ENCODE measurements around the gene MRC2. TPM values are rescaled to one million over a fixed set of nuclear protein-coding genes. Genes with fewer than 3 reads are reported as not detected.

Gene MRC2
- total and polyA plus RNA-seq, 2 experiments from 2014 or later, result 104 to 121 TPM

DNA sequence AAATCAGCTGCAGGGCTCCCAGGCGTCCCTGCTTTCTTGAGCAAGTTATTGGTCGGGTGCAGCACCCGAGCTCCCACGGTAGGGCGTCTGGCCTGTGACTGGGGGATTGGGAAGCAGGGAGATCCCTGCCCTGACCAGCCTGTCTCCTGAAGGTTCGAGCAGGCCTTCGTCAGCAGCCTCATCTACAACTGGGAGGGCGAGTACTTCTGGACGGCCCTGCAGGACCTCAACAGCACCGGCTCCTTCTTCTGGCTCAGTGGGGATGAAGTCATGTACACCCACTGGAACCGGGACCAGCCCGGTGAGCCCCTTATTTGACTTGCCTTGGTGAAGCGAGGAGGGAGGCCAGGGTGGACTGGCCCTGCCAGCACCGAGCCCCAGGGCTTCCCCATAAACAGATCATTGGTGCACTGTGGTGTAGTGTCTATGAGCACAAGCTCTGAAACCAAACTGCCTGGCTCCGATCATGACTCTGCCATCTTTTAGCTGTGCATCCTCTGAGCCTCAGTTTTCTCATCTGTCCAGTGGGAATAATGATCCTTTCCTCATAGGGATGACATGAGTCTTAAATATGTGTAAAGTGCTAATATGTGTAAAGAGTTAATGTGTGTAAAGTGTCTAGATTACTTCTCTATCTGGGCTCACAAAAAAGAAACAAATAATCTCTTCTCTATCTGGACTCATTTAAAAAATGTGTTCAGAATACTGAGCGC is 48.9 kb downstream of the MRC2 start:
- H4K20me1 ChIP-seq (ENCODE audit: insufficient read depth, poor library complexity, severe bottlenecking), result no peaks in the 10 kb centered on the region
- no peaks in the 10 kb centered on the region for H3K9me3 ChIP-seq (ENCODE audit: low read depth)
- TF ChIP-seq, protein P1, sequence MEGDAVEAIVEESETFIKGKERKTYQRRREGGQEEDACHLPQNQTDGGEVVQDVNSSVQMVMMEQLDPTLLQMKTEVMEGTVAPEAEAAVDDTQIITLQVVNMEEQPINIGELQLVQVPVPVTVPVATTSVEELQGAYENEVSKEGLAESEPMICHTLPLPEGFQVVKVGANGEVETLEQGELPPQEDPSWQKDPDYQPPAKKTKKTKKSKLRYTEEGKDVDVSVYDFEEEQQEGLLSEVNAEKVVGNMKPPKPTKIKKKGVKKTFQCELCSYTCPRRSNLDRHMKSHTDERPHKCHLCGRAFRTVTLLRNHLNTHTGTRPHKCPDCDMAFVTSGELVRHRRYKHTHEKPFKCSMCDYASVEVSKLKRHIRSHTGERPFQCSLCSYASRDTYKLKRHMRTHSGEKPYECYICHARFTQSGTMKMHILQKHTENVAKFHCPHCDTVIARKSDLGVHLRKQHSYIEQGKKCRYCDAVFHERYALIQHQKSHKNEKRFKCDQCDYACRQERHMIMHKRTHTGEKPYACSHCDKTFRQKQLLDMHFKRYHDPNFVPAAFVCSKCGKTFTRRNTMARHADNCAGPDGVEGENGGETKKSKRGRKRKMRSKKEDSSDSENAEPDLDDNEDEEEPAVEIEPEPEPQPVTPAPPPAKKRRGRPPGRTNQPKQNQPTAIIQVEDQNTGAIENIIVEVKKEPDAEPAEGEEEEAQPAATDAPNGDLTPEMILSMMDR (IDR thresholded peaks at IDR 0.05; ENCODE audit: poor library complexity), result no peak
- no peak for TF ChIP-seq EZH2 (IDR thresholded peaks at IDR 0.05; ENCODE audit: borderline replicate concordance)
- TF ChIP-seq EZH2phosphoT487 (IDR thresholded peaks at IDR 0.05; ENCODE audit: low read depth, severe bottlenecking, unreplicated experiment), result no peak
- no peaks in the 10 kb centered on the region for H3K36me3 ChIP-seq (replicated peaks; ENCODE audit: insufficient read depth, low read depth)
- 95% methylated on average over 16 of the region's 16 CpGs for WGBS (ENCODE audit: low lambda C conversion rate, missing lambda C conversion rate)
- no peaks in the 10 kb centered on the region for H3K27me3 ChIP-seq
- no peaks in the 10 kb centered on the region for H3K79me2 ChIP-seq
- no peak for DNase-seq (ENCODE audit: low spot score)
- no peaks in the 10 kb centered on the region for H3K4me1 ChIP-seq (ENCODE audit: insufficient read depth)
- no peak overlapping the region for H2AFZ ChIP-seq
- no peak overlapping the region for H3K4me2 ChIP-seq
- no peak overlapping the region for H3K4me3 ChIP-seq
- no peaks in the 10 kb centered on the region for H3K9me2 ChIP-seq (replicated peaks; ENCODE audit: insufficient read depth)
- H3K27ac ChIP-seq, result no peak overlapping the region

DNA sequence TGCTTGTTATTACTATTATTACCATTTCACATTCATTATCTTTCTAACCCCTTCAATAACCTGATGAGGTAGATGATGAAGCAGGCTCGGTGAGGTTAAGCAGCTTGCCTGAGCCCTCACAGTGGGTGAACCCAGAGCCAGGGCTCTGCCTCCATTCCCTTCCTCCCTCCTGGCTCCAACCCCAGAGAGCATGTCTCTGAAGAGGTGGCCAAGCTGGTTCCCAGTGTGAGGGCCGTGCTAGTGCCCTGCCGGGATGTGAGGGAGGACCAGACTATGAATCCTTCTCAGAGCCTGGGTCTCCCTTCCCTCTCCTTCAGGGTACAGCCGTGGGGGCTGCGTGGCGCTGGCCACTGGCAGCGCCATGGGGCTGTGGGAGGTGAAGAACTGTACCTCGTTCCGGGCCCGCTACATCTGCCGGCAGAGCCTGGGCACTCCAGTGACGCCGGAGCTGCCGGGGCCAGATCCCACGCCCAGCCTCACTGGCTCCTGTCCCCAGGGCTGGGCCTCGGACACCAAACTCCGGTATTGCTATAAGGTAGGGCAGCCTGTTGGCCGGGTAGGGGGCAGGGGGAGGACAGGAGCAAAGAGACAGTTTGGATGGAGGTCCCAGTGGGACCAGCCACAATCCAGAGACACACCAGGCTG is 49.6 kb downstream of the MRC2 start:
- no peak overlapping the region for H3K27ac ChIP-seq
- 95% methylated on average over 18 of the region's 18 CpGs for WGBS (ENCODE audit: low lambda C conversion rate, missing lambda C conversion rate)
- H3K4me2 ChIP-seq, result no peak overlapping the region
- H4K20me1 ChIP-seq (ENCODE audit: insufficient read depth, poor library complexity, severe bottlenecking), result no peaks in the 10 kb centered on the region
- H3K27me3 ChIP-seq, result no peaks in the 10 kb centered on the region
- H2AFZ ChIP-seq, result no peak overlapping the region
- H3K4me3 ChIP-seq, result no peak overlapping the region
- TF ChIP-seq EZH2phosphoT487 (IDR thresholded peaks at IDR 0.05; ENCODE audit: low read depth, severe bottlenecking, unreplicated experiment), result no peak
- TF ChIP-seq EZH2 (IDR thresholded peaks at IDR 0.05; ENCODE audit: borderline replicate concordance), result no peak
- TF ChIP-seq, protein P1 (IDR thresholded peaks at IDR 0.05; ENCODE audit: poor library complexity), result no peak
- no peaks in the 10 kb centered on the region for H3K36me3 ChIP-seq (replicated peaks; ENCODE audit: insufficient read depth, low read depth)
- no peaks in the 10 kb centered on the region for H3K9me3 ChIP-seq (ENCODE audit: low read depth)
- H3K4me1 ChIP-seq (ENCODE audit: insufficient read depth), result no peaks in the 10 kb centered on the region
- H3K79me2 ChIP-seq, result no peaks in the 10 kb centered on the region
- no peak for DNase-seq (ENCODE audit: low spot score)
- H3K9me2 ChIP-seq (replicated peaks; ENCODE audit: insufficient read depth), result no peaks in the 10 kb centered on the region

DNA sequence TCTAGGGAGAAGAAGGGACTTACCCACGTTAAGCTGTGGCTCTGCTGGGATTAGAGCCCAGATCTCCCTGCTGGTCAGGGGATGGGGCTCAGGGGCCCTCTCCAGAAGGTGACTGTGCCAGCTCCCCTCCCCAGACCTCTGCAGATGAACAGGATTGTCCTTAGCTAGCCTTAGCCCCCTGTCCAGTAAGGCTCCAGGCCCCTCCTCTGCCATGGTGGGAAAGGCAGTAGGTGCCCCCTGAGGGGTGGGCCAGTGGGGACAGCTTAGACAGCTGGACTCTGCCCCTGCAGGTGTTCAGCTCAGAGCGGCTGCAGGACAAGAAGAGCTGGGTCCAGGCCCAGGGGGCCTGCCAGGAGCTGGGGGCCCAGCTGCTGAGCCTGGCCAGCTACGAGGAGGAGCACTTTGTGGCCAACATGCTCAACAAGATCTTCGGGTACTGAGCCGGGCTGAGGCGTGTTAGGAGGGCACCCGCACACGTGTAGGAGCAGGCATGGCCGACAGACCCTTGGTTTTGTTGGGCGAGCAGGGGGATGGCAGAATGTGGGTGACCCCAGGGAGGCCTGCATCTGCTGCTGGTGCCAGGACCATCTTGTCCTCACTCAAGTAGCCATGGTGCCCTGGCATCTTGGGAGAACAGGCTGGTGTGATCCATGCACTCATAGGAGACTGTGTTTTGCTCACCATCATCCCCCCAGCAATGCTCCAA is 50.9 kb downstream of the MRC2 start:
- TF ChIP-seq EZH2phosphoT487 (IDR thresholded peaks at IDR 0.05; ENCODE audit: low read depth, severe bottlenecking, unreplicated experiment) (no peak), EZH2 (IDR thresholded peaks at IDR 0.05; ENCODE audit: borderline replicate concordance) (no peak)
- TF ChIP-seq, protein P1 (IDR thresholded peaks at IDR 0.05; ENCODE audit: poor library complexity), result no peak
- Histone ChIP-seq H3K27ac (no peak overlapping the region), H3K4me3 (no peak overlapping the region), H4K20me1 (ENCODE audit: insufficient read depth, poor library complexity, severe bottlenecking) (no peaks in the 10 kb centered on the region), H3K9me3 (ENCODE audit: low read depth) (no peaks in the 10 kb centered on the region), H2AFZ (no peak overlapping the region), H3K79me2 (no peaks in the 10 kb centered on the region), H3K27me3 (no peaks in the 10 kb centered on the region), H3K36me3 (replicated peaks; ENCODE audit: insufficient read depth, low read depth) (no peaks in the 10 kb centered on the region), H3K4me2 (no peak overlapping the region), H3K4me1 (ENCODE audit: insufficient read depth) (no peaks in the 10 kb centered on the region), H3K9me2 (replicated peaks; ENCODE audit: insufficient read depth) (no peaks in the 10 kb centered on the region)
- DNase-seq (ENCODE audit: low spot score), result no peak
- 97% methylated on average over 10 of the region's 10 CpGs for WGBS (ENCODE audit: low lambda C conversion rate, missing lambda C conversion rate)

All from hepatocyte (in vitro differentiated cells).